ENCODE results near the gene GPC6. TPM values are rescaled to one million over a fixed set of nuclear protein-coding genes. Genes with fewer than 3 reads are reported as not detected.
"Not testable (repeated sequence)": the region's sequence is repeated elsewhere in the genome, so short reads cannot be mapped to it uniquely, and the experiment has no call there.

GPC6 gene
- polyA plus RNA-seq, 1 of the 3 experiments (the other 2 are of a cell fraction): 6.7 TPM

DNA sequence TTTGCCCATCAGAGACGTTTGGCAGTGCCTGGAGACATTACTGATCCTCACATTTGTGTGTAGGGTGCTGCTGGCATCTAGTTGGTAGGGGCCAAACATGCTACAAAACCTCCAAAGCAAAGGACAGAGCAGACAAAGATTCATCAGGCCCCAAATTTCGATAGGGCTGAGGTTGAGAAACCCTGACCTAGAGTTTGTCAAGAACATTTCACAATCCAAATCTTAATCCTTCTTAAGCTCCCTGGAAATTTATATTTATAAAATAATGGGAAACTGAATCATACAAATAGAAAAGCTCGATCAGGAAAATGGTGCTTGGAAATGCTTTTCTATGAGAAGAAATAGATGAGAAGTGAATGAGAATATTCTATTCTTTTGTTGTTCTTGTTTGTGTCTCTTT is 979.3 kb downstream of the GPC6 start:
- 64% methylated on average over 3 of the region's 3 CpGs for WGBS (ENCODE audit: low lambda C conversion rate)

DNA sequence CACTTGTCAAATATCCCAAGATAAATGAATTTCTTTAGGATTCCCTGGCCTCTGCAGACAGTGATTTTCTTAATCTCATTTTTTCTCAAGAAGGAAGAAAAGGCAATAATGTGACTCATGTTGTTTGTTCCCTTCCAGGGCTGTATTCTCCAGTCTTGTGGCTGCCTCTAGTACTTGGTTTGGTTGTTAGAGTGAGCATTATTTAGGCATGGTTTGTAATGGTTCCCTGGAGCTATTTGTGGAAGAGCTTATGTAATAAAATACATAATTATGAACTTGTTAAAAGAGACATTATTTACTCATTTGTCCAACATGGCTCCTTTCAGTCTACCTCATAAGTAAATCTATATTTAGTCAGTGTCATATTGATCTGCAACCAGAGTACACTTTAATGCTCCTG is 982.5 kb downstream of the GPC6 start:
- Histone ChIP-seq H3K9me2 (no peaks in the 10 kb centered on the region), H3K27me3 (ENCODE audit: insufficient read depth) (no peaks in the 10 kb centered on the region), H3F3A (replicated peaks; ENCODE audit: insufficient read depth) (no peaks in the 10 kb centered on the region), H3K4me2 (no peak overlapping the region), H3K79me2 (ENCODE audit: insufficient read depth) (no peaks in the 10 kb centered on the region), H3K4me3 (ENCODE audit: low read depth in 2 of 2, low read length in 1 of 2) (no peak overlapping the region), H3K9ac (no peak overlapping the region), H3K36me3 (replicated peaks in 1 of 2; ENCODE audit: control insufficient read depth in 1 of 2, insufficient read depth in 2 of 2, low read length in 1 of 2) (no peaks in the 10 kb centered on the region), H3K9me3 (no peaks in the 10 kb centered on the region), H4K20me1 (ENCODE audit: insufficient read depth) (no peaks in the 10 kb centered on the region), H3K4me1 (ENCODE audit: control insufficient read depth in 1 of 2, insufficient read depth in 2 of 2, low read depth in 1 of 2, low read length in 1 of 2) (no peaks in the 10 kb centered on the region; a peak in 2 of 4 replicates), H2AFZ (ENCODE audit: low read depth) (no peak overlapping the region), H3K27ac (ENCODE audit: low read depth in 2 of 2, low read length in 1 of 2) (no peak overlapping the region)
- DNase-seq: no peak
- POLR2A ChIA-PET: no interaction called here
- CTCF ChIA-PET: interaction anchor here (1.4 kb wide), 1 partner anchor 90 kb away, joined by 3 read pairs; no protein-coding TSS in a partner anchor
- TF ChIP-seq TEAD4 (IDR thresholded peaks at IDR 0.05; ENCODE audit: borderline replicate concordance, insufficient read depth) (no peak), SIN3A (IDR thresholded peaks at IDR 0.05; ENCODE audit: borderline replicate concordance, low read depth, low read length) (no peak), FOXM1 (IDR thresholded peaks at IDR 0.05; ENCODE audit: low read depth) (no peak), TCF12 (IDR thresholded peaks at IDR 0.05) (no peak), RCOR1 (IDR thresholded peaks at IDR 0.05; ENCODE audit: low read length) (no peak), FOSL2 (IDR thresholded peaks at IDR 0.05; ENCODE audit: borderline replicate concordance, low read depth) (no peak)
- TF ChIP-seq, protein P1, sequence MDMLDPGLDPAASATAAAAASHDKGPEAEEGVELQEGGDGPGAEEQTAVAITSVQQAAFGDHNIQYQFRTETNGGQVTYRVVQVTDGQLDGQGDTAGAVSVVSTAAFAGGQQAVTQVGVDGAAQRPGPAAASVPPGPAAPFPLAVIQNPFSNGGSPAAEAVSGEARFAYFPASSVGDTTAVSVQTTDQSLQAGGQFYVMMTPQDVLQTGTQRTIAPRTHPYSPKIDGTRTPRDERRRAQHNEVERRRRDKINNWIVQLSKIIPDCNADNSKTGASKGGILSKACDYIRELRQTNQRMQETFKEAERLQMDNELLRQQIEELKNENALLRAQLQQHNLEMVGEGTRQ (IDR thresholded peaks at IDR 0.05; ENCODE audit: borderline replicate concordance, low read depth, low read length): no peak
- TF ChIP-seq, protein P2, sequence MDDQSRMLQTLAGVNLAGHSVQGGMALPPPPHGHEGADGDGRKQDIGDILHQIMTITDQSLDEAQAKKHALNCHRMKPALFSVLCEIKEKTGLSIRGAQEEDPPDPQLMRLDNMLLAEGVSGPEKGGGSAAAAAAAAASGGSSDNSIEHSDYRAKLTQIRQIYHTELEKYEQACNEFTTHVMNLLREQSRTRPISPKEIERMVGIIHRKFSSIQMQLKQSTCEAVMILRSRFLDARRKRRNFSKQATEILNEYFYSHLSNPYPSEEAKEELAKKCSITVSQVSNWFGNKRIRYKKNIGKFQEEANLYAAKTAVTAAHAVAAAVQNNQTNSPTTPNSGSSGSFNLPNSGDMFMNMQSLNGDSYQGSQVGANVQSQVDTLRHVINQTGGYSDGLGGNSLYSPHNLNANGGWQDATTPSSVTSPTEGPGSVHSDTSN (IDR thresholded peaks at IDR 0.05): no peak
- TF ChIP-seq, protein P3, sequence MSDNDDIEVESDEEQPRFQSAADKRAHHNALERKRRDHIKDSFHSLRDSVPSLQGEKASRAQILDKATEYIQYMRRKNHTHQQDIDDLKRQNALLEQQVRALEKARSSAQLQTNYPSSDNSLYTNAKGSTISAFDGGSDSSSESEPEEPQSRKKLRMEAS (IDR thresholded peaks at IDR 0.05; ENCODE audit: low read depth): no peak

More for the DNA sequence above, 979.3 kb downstream of the GPC6 start:
- Histone ChIP-seq H3F3A (replicated peaks; ENCODE audit: insufficient read depth) (no peaks in the 10 kb centered on the region), H3K4me2 (no peak overlapping the region), H3K79me2 (ENCODE audit: insufficient read depth) (no peaks in the 10 kb centered on the region), H3K27ac (ENCODE audit: low read depth in 2 of 2, low read length in 1 of 2) (no peak overlapping the region), H3K9ac (no peak overlapping the region), H3K9me2 (no peaks in the 10 kb centered on the region), H3K27me3 (ENCODE audit: insufficient read depth) (no peaks in the 10 kb centered on the region), H4K20me1 (ENCODE audit: insufficient read depth) (no peaks in the 10 kb centered on the region), H3K9me3 (no peaks in the 10 kb centered on the region), H3K4me3 (ENCODE audit: low read depth in 2 of 2, low read length in 1 of 2) (no peak overlapping the region), H3K36me3 (replicated peaks in 1 of 2; ENCODE audit: control insufficient read depth in 1 of 2, insufficient read depth in 2 of 2, low read length in 1 of 2) (no peaks in the 10 kb centered on the region), H3K4me1 (ENCODE audit: control insufficient read depth in 1 of 2, insufficient read depth in 2 of 2, low read depth in 1 of 2, low read length in 1 of 2) (peaks cover 0 to 2% of the 10 kb centered on the region in 2 experiments; a peak in 3 of 4 replicates), H2AFZ (ENCODE audit: low read depth) (no peak overlapping the region)
- CTCF ChIA-PET: interaction anchor here (1.2 kb wide), 1 partner anchor 14 kb away, joined by 3 read pairs; no protein-coding TSS in a partner anchor
- POLR2A ChIA-PET: no interaction called here
- no peak for TF ChIP-seq YY1 (IDR thresholded peaks at IDR 0.05; ENCODE audit: low read depth)
- TF ChIP-seq, protein P4, sequence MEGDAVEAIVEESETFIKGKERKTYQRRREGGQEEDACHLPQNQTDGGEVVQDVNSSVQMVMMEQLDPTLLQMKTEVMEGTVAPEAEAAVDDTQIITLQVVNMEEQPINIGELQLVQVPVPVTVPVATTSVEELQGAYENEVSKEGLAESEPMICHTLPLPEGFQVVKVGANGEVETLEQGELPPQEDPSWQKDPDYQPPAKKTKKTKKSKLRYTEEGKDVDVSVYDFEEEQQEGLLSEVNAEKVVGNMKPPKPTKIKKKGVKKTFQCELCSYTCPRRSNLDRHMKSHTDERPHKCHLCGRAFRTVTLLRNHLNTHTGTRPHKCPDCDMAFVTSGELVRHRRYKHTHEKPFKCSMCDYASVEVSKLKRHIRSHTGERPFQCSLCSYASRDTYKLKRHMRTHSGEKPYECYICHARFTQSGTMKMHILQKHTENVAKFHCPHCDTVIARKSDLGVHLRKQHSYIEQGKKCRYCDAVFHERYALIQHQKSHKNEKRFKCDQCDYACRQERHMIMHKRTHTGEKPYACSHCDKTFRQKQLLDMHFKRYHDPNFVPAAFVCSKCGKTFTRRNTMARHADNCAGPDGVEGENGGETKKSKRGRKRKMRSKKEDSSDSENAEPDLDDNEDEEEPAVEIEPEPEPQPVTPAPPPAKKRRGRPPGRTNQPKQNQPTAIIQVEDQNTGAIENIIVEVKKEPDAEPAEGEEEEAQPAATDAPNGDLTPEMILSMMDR (IDR thresholded peaks at IDR 0.05): no peak
- TF ChIP-seq NFIC (IDR thresholded peaks at IDR 0.05; ENCODE audit: borderline replicate concordance): no peak
- no peak for TF ChIP-seq GATA2 (CRISPR knock-in tag; IDR thresholded peaks at IDR 0.05)
- TF ChIP-seq, protein P5, sequence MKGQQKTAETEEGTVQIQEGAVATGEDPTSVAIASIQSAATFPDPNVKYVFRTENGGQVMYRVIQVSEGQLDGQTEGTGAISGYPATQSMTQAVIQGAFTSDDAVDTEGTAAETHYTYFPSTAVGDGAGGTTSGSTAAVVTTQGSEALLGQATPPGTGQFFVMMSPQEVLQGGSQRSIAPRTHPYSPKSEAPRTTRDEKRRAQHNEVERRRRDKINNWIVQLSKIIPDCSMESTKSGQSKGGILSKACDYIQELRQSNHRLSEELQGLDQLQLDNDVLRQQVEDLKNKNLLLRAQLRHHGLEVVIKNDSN (IDR thresholded peaks at IDR 0.05; ENCODE audit: borderline replicate concordance, low read depth): no peak
- no peak for TF ChIP-seq POLR2AphosphoS5 (IDR thresholded peaks at IDR 0.05; ENCODE audit: low read depth, low read length)
- TF ChIP-seq EZH2phosphoT487 (IDR thresholded peaks at IDR 0.05; ENCODE audit: borderline replicate concordance, low read depth): no peak
- no peak for DNase-seq

DNA sequence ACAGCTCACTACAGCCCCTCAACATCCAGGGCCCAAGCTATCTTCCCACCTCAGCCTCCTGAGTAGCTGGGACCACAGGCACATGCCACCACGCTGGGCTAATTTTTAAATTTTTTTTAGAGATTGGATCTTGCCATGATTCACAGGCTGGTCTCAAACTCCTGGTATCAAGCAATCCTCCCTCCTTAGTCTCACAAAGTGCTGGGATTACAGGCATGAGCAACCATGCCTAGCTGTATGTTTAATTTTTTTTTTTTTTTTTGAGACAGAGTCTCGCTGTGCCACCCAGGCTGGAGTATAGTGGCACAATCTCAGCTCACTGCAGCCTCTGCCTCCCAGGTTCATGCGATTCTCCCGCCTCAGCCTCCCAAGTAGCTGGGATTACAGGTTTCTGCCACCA is 983.3 kb downstream of the GPC6 start:
- H3K9me2 ChIP-seq; H4K20me1 ChIP-seq (ENCODE audit: insufficient read depth); H3F3A ChIP-seq (replicated peaks; ENCODE audit: insufficient read depth); H3K4me2 ChIP-seq; H3K27ac ChIP-seq (ENCODE audit: low read depth in 2 of 2, low read length in 1 of 2); H3K27me3 ChIP-seq (ENCODE audit: insufficient read depth); POLR2A ChIA-PET; H3K4me3 ChIP-seq (ENCODE audit: low read depth in 2 of 2, low read length in 1 of 2); H3K36me3 ChIP-seq (replicated peaks in 1 of 2; ENCODE audit: control insufficient read depth in 1 of 2, insufficient read depth in 2 of 2, low read length in 1 of 2); H3K9me3 ChIP-seq; DNase-seq; H2AFZ ChIP-seq (ENCODE audit: low read depth); H3K9ac ChIP-seq; H3K4me1 ChIP-seq (ENCODE audit: control insufficient read depth in 1 of 2, insufficient read depth in 2 of 2, low read depth in 1 of 2, low read length in 1 of 2); H3K79me2 ChIP-seq (ENCODE audit: insufficient read depth): not testable (repeated sequence)
- 93% methylated on average over 4 of the region's 4 CpGs for WGBS (ENCODE audit: low lambda C conversion rate)
- CTCF ChIA-PET: interaction anchor here (1.4 kb wide), 1 partner anchor 89 kb away, joined by 3 read pairs; no protein-coding TSS in a partner anchor
